ENCODE measurements around the gene STIM2. TPM values are rescaled to one million over a fixed set of nuclear protein-coding genes. Genes with fewer than 3 reads are reported as not detected.
"Not testable (repeated sequence)": the region's sequence is repeated elsewhere in the genome, so short reads cannot be mapped to it uniquely, and the experiment has no call there.

The STIM2 gene
- total RNA-seq, 4 donors from 2014 or later: 17.2 to 71.4 (median 20.7) TPM

DNA sequence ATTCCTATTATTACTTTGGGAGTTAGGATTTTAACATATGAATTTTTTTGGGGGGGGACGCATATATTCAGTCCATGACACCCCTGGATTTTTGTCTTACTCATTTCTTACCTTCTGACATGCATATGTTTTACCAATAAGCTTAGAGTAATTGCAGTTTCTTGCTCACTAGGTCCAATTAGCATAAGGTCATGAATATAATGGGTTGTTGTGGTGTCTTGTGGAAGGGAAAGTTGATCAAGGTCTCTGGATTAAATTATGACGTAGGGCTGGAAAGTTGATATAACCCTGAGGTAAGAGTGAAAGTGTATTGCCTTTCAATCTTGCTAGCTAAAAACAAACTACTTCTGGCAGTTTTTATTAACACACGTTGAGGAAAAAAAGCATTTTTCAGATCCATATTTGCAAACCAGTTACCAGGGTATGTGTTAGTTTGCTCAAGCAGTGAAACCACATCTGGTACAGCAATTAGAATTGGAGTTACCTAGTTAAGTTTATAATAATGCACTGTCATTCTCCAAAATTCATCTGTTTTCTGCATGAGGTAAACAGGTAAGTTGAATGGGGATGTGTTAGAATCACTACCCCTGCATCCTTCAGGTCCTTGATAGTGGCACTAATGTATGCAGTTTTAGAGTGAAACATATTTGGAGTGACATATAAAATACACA, 32.0 kb downstream of the STIM2 start:
- no peaks in the 10 kb centered on the region for H3K9me3 ChIP-seq
- no peak for DNase-seq
- H3K4me3 ChIP-seq: no peak overlapping the region
- 69 to 82% methylated on average over 2 to 3 of the region's 3 CpGs for WGBS, 2 donors (ENCODE audit: low coverage in 1 of 2)
- no peaks in the 10 kb centered on the region for H3K36me3 ChIP-seq
- H3K27ac ChIP-seq: no peak overlapping the region
- H3K4me1 ChIP-seq: no peaks in the 10 kb centered on the region
- H3K27me3 ChIP-seq: no peaks in the 10 kb centered on the region
- in situ Hi-C loops (cut with MboI; ENCODE audit: low pct_ligation_motif_present in 1 of 4, low pct_unique_long_range_greater_than_20kb in 1 of 4, low sequenced_read_pairs in 3 of 4): no loop called here
- TF ChIP-seq EP300 (IDR thresholded peaks at IDR 0.05; ENCODE audit: low read depth) (no peak), POLR2AphosphoS5 (IDR thresholded peaks at IDR 0.05) (no peak)
- TF ChIP-seq, protein P1, sequence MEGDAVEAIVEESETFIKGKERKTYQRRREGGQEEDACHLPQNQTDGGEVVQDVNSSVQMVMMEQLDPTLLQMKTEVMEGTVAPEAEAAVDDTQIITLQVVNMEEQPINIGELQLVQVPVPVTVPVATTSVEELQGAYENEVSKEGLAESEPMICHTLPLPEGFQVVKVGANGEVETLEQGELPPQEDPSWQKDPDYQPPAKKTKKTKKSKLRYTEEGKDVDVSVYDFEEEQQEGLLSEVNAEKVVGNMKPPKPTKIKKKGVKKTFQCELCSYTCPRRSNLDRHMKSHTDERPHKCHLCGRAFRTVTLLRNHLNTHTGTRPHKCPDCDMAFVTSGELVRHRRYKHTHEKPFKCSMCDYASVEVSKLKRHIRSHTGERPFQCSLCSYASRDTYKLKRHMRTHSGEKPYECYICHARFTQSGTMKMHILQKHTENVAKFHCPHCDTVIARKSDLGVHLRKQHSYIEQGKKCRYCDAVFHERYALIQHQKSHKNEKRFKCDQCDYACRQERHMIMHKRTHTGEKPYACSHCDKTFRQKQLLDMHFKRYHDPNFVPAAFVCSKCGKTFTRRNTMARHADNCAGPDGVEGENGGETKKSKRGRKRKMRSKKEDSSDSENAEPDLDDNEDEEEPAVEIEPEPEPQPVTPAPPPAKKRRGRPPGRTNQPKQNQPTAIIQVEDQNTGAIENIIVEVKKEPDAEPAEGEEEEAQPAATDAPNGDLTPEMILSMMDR (IDR thresholded peaks at IDR 0.05): no peak
- intact Hi-C loops (cut with DNase I; ENCODE audit: low total_unique reads): no loop called here

GRCh38 chr4:26893491-26893890, 32.9 kb downstream of the STIM2 start:
- Histone ChIP-seq H3K36me3 (no peaks in the 10 kb centered on the region), H3K27ac (no peak overlapping the region), H3K4me3 (no peak overlapping the region), H3K27me3 (no peaks in the 10 kb centered on the region), H3K4me1 (no peaks in the 10 kb centered on the region), H3K9me3 (no peaks in the 10 kb centered on the region)
- 88 to 96% methylated on average over 2 of the region's 2 CpGs for WGBS, 2 donors (ENCODE audit: low coverage in 1 of 2)
- DNase-seq: no peak
- in situ Hi-C loops (cut with MboI; ENCODE audit: low pct_ligation_motif_present in 1 of 4, low pct_unique_long_range_greater_than_20kb in 1 of 4, low sequenced_read_pairs in 3 of 4): no loop called here
- TF ChIP-seq POLR2AphosphoS5 (IDR thresholded peaks at IDR 0.05) (no peak), EP300 (IDR thresholded peaks at IDR 0.05; ENCODE audit: low read depth) (no peak), POLR2A (IDR thresholded peaks at IDR 0.05) (no peak)
- TF ChIP-seq, protein P1 (IDR thresholded peaks at IDR 0.05): no peak
- intact Hi-C loops (cut with DNase I; ENCODE audit: low total_unique reads): no loop called here

DNA sequence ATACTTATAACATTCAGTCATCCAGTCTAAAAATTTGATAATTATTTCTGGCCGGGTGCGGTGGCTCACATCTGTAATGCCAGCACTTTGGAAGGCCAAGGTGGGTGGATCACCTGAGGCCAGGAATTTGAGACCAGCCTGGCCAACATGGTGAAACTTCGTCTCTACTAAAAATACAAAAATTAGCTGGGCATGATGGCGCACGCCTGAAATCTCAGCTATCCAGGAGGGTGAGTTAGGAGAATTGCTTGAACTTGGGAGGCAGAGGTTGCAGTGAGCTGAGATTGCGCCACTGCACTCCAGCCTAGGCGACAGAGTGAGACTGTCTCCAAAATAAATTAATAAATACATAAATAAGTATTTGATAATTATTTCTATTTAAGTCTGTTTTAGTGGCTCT, 34.2 kb downstream of the STIM2 start:
- H3K9me3 ChIP-seq; intact Hi-C loops (cut with DNase I; ENCODE audit: low total_unique reads); DNase-seq; H3K27me3 ChIP-seq; H3K27ac ChIP-seq; in situ Hi-C loops (cut with MboI; ENCODE audit: low pct_ligation_motif_present in 1 of 4, low pct_unique_long_range_greater_than_20kb in 1 of 4, low sequenced_read_pairs in 3 of 4); H3K36me3 ChIP-seq; H3K4me1 ChIP-seq; H3K4me3 ChIP-seq: not testable (repeated sequence)
- 96 to 98% methylated on average over 4 to 7 of the region's 7 CpGs for WGBS, 2 donors (ENCODE audit: low coverage in 1 of 2)

GRCh38 chr4:26896636-26897035, 36.0 kb downstream of the STIM2 start:
- Histone ChIP-seq H3K4me3 (no peak overlapping the region), H3K36me3 (no peaks in the 10 kb centered on the region), H3K4me1 (peaks cover 0 to 13% (median 0%) of the 10 kb centered on the region in 4 donors), H3K27me3 (no peaks in the 10 kb centered on the region), H3K9me3 (no peaks in the 10 kb centered on the region), H3K27ac (no peak overlapping the region)
- no peak for DNase-seq
- in situ Hi-C loops (cut with MboI; ENCODE audit: low pct_ligation_motif_present in 1 of 4, low pct_unique_long_range_greater_than_20kb in 1 of 4, low sequenced_read_pairs in 3 of 4) (no loop called here), intact Hi-C loops (cut with DNase I; ENCODE audit: low total_unique reads) (no loop called here)
- WGBS, 2 donors (ENCODE audit: low coverage in 1 of 2): 77 to 88% methylated on average over 2 of the region's 2 CpGs
- TF ChIP-seq POLR2A (IDR thresholded peaks at IDR 0.05) (no peak), EP300 (IDR thresholded peaks at IDR 0.05; ENCODE audit: low read depth) (no peak), POLR2AphosphoS5 (IDR thresholded peaks at IDR 0.05) (no peak)
- TF ChIP-seq, protein P1 (IDR thresholded peaks at IDR 0.05): no peak

- DNase-seq: no peak
- Histone ChIP-seq H3K36me3 (no peaks in the 10 kb centered on the region), H3K27ac (no peak overlapping the region), H3K4me1 (peaks cover 0 to 13% (median 0%) of the 10 kb centered on the region in 4 donors), H3K27me3 (no peaks in the 10 kb centered on the region), H3K9me3 (no peaks in the 10 kb centered on the region), H3K4me3 (no peak overlapping the region)
- in situ Hi-C loops (cut with MboI; ENCODE audit: low pct_ligation_motif_present in 1 of 4, low pct_unique_long_range_greater_than_20kb in 1 of 4, low sequenced_read_pairs in 3 of 4): no loop called here
- no peak for TF ChIP-seq POLR2A (IDR thresholded peaks at IDR 0.05)
- no peak for TF ChIP-seq EP300 (IDR thresholded peaks at IDR 0.05; ENCODE audit: low read depth)
- TF ChIP-seq, protein P1 (IDR thresholded peaks at IDR 0.05): no peak
- no peak for TF ChIP-seq POLR2AphosphoS5 (IDR thresholded peaks at IDR 0.05)
- intact Hi-C loops (cut with DNase I; ENCODE audit: low total_unique reads): no loop called here
- 47 to 76% methylated on average over 3 of the region's 3 CpGs for WGBS, 2 donors (ENCODE audit: low coverage in 1 of 2)
These were observed 39.4 kb downstream of the STIM2 start for GRCh38 chr4:26899991-26900390.

Data from transverse colon (tissue), 4 donors.